T-helper 2 cell (primary cell): Measurements from ENCODE around the gene TMEM47.

ENCODE experiments used
- DNase-seq, 5 experiments: peaks; one replicate each; pipeline versions ENCODE4 v3.0.0 to v3.0.0-alpha.2; 2012 to 2022
- total RNA-seq, 2 donors: gene quantifications; one replicate each; lab custom pipeline; 2026; lab: John Stamatoyannopoulos, UW

TMEM47 gene
- total RNA-seq = 0 reads per million in 2 donors

DNA sequence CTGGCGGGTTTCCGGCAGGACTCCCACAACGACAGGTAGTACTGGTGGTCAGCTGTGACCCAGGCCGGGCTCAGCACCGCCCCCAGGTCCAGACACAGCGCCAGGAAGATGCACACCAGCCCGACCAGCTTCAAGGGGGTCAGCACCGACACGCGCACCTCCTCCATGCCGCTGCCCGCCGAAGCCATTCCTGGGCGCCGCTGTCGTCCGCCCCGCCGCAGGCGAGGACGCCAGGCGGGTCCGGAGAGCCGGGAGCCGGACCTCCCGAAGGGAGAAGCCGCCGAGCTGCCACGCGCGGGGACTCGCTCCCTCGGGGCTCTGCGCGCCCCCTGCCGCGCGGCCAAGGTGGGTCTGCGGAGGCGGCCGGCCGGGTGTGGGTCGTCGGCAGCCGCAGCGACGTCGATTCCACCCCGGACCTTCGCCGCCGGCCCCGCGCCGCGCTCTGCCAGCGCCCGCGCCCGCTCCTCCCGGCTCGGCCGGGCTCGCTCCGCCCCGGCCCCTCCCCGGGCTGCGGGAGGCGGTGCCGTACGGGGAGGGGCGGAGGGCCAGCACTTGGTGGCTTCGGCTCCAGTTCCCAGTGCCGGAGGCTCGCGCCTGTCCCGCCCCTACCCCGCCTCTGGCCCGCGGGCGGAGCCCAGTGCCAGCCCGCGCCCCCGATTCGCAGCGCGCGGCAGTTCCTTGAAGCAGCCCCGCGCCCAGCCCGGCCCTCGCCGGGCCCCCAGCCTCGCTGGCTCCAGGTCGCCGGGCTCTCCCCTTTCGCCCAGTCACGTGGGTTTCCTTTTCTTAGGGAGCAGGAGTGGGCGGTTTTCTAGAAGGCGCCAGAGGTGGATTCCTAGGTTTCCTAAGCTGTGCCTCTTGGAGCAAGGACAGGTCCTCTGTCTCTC, at the start of gene TMEM47:
TMEM47 (minus strand) TSS at position 444 of the 884 bp plus-strand sequence; CDS start at position 188, 256 bp downstream.
- peak in 1 of 5 experiments; percentile 7 for DNase-seq

- DNase-seq = no peak
Measured at GRCh38 chrX:34687095-34687494, 30.0 kb upstream of the TMEM47 start.

- DNase-seq = no peak
Measured at GRCh38 chrX:34659575-34659974, 2.5 kb upstream of the TMEM47 start.

DNA sequence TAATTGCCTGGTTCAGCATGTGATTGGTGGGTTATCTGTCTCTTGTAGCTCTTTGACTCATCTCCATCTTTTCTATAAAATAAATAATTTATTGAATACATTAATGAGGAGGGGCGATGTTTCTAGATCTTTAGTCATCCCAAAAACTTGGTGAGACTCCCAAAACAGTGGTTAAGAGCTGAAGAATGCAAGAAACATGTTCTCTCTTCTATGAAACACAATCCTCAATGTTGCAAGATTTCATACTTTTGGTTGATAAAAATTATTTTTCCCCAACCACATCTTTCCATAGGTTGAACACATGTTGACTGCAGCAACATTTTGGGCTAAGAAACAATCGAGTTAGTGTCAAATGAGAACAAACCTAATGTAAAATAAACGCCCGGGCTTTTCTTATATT, 1.2 kb upstream of the TMEM47 start:
- no peak for DNase-seq

- no peak for DNase-seq
Measured at GRCh38 chrX:34657726-34658070, 613 bp upstream of the TMEM47 start.

GRCh38 chrX:34656467-34656841, 631 bp downstream of the TMEM47 start:
- DNase-seq = no peak

DNA sequence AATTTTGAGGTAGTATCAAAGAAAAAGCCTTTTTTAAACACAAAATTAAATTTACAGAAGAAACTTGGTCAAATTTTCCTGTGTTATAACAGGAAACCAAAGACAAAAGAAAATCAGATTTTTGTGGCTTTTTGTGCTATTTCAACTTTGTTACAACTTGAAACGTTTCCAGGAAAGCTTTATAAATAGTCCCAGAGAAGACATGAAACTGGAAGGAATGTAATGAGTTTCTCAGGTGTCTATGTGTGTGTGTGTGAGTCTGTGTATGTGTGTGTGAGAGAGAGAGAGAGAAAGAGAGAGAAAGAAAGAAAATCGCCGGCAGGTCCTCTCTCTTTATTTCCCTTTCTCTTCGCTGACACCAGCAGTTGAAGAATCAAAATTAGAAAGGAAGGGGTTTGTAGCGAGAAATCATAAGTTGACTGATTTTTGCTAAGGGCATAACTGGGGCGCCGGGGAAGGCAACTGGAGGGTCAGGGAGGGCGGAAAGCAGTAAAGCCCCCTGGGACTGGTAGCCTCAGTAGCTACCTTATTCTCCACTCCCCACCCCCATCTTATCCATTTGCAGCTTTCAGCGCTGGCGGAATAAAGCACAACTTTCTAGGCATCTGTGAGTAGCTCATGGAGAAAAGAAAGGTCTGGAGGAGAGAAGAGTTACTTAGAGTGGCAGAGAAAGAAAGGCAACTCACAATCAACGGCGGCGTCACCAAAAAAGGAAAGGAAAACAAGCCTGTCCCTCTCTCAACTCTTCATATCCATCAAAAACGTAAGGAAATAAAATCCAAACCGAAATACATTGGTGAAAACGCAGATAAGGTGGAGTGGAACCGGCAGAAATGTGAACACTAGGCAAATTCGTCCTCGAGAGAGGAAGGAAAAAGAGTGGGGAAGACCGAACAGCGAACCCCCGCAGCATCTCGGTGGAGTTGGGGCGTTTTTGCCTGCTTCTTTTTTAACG, 1.3 kb downstream of the TMEM47 start:
- no peak for DNase-seq

DNA sequence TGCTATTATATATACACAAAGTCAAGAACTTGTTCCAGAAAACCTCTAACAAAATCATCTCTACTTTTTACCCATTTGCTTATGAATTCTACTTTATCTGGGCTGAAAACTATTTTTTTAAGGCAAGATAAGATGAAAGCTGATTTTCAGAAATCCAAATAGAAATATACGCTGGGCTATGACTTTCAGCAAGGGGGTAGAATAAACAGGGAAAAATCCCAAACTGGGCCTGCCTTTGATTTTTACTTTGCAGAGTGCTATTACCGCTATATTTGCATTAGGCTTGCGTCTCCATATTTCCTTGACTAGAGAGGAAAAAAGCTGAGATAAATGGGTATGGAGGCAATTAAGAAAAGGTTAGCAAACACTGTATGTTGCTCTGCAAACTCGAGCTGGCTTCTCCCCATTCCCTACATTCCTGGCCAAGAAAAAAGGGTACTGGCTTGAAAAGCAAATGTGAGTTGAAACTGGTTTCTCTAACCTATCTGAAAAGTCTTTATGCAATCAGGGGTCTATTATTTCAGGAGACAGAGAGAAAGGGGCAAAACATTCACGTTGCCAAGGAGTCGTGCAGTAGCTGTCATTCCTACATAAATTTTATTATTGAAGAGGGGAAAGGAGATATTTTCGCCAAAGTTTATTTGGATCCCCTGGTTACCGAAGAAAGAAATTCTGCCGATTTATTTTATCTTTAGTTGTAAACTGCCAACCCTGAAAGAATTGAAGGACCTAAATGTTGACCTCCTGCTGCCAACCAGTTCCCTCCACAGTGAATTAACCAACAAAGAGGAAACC, 2.2 kb downstream of the TMEM47 start:
- DNase-seq = no peak

DNA sequence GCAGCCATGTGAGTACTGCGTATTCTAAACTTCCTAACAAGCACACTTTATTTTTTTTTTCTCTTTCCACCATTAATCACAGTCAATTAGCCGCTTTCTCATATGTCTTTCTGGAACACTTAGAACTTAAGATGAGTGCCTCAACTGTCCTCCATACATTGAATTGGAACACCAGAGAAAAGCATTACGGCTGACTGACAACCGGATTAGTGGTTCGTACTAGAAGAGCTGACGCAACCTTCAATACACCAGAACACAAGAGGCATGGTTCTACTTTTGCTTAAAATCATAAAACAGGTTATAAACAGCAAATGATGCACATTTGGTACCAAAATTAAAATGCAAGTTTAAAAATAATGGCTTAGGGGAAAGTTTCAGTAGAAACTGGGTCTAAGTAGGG, 3.3 kb downstream of the TMEM47 start:
- no peak for DNase-seq

GRCh38 chrX:34642849-34643248, 14.2 kb downstream of the TMEM47 start:
- no peak for DNase-seq

DNA sequence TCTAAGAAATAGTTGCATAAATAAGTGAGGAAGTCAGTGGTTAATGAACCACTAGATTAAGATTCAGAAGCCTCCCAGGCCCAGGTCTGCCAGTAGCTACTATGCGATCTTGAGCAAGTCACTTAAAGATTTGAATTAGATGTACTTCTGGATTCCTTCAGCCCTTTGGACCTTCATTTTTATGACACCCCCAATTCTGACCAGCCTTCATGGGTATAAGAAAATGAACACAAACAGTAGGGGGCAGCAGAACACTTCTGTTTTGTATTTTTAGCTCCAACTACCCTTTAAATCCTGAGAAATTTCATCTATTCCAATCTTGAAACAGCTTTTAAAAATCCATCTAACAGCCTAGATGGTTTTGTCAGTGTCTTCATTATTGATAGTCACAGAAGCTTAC, 19.0 kb downstream of the TMEM47 start:
- no peak for DNase-seq

GRCh38 chrX:34634349-34634748, 22.7 kb downstream of the TMEM47 start:
- DNase-seq = no peak

DNA sequence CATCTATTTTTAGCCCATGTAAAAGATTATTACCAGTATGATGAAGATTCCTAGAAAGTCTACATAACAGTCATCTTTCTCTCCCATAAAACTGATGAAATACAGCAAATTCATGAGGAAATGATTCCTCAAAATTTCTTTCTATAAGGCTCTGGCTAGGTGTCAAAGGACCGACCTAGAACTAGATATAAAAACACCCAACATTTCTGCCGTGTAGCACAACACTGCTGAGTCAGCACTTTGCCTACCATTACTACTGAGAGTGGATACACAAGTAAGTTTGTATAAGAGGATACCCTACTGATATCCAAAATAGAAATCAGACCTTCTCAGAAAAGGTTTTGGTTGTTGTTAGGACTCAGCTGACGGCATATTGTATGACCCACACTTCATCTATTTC, 24.7 kb downstream of the TMEM47 start:
- DNase-seq = no peak

DNA sequence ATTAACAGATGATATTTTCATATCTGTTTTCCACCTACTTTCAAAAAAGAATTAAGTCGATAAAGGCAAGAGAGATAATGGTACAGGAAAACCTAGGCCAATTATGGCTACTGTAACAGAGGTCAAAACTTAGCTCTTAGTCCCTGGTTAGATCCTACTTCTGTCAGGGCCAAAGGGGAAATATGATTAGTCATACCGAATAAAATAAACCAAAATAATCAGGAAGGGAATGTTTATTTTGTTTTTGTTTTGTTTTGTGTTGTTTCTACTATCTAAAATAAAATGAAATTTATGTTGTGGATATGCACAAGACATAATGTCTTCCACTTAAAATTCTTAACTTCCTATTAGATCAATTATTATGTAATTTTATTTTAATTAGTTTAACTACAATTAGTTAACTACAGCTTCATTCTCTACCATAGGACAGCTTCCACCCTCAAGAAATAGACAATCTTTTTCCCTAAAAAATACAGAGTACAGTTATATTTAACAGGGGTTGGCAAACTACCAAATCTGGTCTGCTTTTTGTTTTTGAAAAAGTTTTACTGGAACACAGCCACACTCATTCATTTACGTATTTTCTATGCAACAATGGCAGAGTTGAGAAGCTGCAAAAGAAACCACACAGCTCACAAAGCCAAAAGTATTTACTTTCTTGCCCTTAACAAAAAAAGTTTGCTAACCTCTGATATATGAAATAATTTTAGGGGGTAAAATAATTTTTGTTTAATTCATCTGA, 25.4 kb downstream of the TMEM47 start:
- no peak for DNase-seq

DNA sequence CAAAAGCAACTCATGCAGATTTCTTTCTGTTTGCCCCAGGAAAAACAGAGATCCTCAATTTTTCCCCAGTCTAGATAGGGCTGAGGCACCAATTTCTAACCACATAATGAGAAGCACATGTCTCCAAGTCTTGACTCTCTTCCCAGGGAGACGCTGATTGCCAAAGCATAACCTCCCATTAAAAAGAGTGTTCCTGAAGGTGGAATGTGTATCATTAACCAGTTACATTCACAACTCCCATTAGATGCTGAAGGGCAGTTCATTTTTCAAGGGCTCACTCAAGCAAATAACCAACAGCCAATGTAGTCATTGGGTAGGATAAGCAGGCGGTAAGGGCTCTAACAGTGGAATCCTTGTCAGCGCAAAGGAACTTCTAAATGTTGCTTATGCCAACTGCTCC, 27.5 kb downstream of the TMEM47 start:
- DNase-seq = no peak

DNA sequence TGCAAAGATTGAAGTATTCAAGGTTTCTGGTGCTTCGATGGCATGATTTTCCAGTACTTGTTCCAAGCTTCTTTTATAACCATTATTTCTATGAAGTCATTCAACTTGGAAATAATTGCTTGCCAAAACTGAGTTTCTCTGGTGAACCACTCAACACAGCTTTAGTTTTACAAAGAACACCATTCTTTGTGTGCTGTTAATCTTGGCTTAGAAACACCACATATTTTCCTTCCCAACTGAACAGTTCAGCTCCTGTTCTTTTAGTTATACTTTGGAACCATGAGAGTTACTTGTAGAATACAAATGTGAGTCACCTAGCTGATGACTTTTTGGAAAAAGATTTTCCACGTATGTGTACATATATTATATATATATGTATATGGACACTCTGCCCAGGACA, 32.7 kb downstream of the TMEM47 start:
- DNase-seq = no peak

- DNase-seq = no peak
Measured at GRCh38 chrX:34619920-34620319, 37.2 kb downstream of the TMEM47 start.

- no peak for DNase-seq
Measured at GRCh38 chrX:34612036-34612435, 45.0 kb downstream of the TMEM47 start.

DNA sequence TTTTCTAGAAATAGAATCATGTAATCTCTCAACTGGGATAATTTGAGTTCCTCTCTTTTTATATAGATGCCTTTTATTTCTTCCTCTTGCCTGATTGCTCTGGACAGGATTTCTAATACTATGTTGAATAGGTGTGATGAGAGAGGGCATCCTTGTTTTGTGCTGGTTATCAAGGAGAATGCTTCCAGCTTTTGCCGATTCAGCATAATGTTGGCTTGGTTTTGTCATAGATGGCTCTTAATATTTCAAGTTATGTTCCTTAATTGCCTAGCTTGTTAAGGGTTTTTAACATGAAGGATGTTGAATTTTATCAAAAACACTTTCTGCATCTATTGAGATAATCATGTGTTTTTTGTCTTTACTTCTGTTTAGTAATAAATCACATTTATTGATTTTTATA, 58.7 kb downstream of the TMEM47 start:
- no peak for DNase-seq

DNA sequence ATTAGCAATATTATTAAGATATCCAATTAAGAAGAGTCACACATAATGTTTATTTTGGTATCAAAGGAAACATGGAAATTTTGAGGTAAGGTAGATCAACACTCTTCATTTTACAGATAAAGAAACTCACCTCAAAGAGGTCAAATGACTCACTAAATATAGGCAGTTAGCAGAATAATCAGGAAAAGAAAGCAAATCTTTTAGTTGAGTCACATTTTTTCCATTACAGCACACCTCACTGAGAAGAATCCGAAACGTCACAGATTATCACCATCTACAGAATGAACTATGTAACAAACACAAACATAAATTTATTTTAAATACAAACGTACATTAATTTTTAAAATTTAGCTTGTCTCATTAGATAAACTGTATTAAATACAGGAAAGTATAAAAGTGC, 70.1 kb downstream of the TMEM47 start:
- no peak for DNase-seq

DNA sequence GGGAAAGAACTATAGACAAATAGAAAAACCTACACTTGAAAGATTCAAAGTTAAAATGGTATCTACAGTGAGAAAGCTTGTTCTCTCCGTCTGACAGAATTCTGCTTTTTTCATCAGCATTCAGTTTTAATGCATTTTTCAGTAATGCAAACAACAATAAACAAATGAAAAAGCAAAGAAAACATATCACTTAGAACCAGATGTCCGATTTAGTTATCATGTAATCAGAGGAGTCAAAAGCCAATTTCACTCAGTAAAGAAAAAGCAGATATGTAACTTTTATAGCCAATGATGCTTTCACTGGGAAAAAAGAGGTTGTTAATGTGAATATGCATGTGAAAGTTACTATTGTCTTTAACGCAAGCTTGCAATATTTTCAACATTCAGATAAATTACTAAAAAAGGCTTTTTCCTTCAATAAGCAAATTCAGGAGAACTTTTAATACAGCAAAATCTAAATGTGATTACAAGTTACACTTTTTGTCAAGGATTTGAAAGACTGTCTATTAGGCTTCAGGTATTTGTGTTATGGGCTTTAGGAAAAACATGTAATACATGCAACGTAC, 70.7 kb downstream of the TMEM47 start:
- no peak for DNase-seq

- DNase-seq = no peak
Measured at GRCh38 chrX:34585561-34585960, 71.5 kb downstream of the TMEM47 start.
